SHP77 treated with DMSO at 0.1 percent for 48 hours (cell line): ENCODE measurements around the gene TBC1D7.

Source experiments
- DNase-seq: peaks from one replicate; lab custom pipeline; 2025; lab: John Stamatoyannopoulos, UW

The TBC1D7 gene

GRCh38 chr6:13328076-13328874 is at the start of gene TBC1D7:
Gene TBC1D7, minus strand, starts transcription at chr6:13328537. Its CDS starts 1,639 bp downstream, at chr6:13326898.
- DNase-seq, result peak; percentile 88

- DNase-seq, result no peak
These were observed 48.9 kb upstream of the TBC1D7 start for GRCh38 chr6:13377054-13377758.

DNA sequence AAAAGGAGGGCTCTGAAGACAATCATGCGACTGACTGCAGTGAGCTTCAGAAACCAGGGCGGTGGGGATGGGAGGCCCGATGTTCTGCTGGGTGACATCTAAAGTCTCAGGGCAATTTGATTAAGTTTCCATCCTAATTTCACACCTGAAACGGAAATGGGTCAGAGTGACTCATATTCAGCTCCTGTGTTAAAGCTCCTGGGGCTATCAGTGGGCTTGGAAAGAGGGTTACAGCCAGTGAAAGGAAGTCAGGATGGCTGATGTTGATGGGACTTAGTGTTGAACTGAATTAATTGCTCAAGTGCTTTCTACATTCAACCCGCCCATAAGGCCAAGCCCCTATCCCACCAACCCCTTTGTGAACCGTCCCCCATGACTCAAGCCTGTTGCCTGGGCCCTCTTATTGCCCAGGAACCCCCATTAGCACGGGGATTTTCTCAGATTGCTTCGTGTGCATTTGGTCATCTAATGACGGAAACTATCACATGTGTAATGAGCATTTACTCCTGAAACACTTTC is 47.1 kb upstream of the TBC1D7 start:
- DNase-seq, result no peak

DNA sequence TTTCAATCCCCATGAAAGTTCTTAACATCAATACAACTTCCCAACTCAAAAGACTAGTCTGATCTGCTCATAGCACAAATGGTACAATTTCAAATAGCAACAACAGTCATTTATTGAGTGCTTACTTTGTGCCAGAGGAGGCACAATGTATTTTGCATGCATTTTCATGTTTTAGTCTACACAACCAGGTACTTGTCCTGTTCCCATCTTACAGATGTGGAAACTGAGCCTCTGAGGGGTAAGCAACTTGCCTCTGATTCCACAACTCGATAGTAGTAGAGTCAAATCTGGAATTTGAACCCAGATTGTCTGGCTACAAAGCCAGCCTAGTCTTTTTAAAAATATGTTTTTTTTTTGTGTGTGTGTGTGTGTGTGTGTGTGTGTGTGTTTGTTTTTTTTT is 45.6 kb upstream of the TBC1D7 start:
- DNase-seq, result no peak

- DNase-seq, result no peak
These were observed 45.1 kb upstream of the TBC1D7 start for GRCh38 chr6:13373488-13373886.

DNA sequence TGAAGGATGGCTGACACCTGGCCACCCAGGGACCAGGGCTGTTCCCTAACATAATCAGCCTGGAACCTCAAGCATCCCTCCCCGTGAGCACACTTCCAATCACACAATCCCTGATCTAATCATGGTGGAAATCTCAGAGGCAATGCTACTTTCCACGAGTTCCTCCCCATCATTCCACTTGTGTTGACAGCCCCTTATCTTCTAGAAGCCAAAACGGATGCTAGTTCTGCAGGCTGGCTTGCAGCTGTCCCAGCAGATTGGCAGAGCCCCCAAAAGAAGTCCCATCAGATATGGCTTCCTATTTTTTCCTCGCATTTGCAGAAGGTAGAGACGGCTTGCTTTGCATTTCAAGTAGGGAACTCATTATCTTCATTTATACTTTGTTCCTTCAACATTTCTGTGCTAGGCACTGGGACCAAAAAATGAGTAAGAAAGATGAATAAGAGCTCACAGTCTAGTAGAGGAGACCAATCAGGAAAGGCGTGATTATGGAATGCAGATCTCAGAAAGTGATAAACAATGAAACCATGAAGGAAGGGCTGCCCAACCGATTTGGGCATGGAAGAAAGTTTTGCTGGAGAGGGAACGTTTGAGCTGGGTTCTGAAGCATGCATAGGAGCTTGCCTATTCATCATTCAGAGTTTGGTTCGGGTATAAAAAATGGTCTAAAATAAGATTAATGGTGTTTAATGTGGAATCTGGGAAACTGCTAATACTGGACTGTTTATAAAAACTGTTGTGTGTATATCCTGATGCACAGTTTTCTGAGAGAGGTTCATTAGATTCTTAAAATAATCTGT is 44.6 kb upstream of the TBC1D7 start:
- no peak for DNase-seq

- no peak for DNase-seq
These were observed 43.7 kb upstream of the TBC1D7 start for GRCh38 chr6:13372076-13372475.

- no peak for DNase-seq
These were observed 43.2 kb upstream of the TBC1D7 start for GRCh38 chr6:13371421-13372072.

DNA sequence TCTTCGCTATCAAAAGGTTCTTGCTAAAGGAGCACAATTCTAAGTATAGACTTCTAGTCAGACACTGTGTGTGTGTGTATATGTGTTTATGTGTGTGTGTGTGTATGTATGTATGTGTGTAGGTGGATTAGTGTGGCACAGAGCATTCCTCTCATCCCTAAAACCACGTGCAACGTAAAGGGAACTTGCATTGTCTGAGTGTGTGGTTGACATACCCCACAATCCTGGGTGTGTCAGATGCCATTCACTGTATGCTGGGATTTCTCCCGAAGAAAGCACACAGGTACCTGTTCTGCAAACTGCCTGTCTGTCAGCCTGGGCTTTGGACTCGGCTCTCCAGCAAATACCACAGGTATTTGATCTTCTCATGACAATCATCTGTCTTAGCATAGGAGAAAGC is 42.3 kb upstream of the TBC1D7 start:
- DNase-seq, result no peak

- DNase-seq, result no peak
These were observed 41.3 kb upstream of the TBC1D7 start for GRCh38 chr6:13369591-13369990.

- no peak for DNase-seq
These were observed 40.4 kb upstream of the TBC1D7 start for GRCh38 chr6:13368731-13369115.

DNA sequence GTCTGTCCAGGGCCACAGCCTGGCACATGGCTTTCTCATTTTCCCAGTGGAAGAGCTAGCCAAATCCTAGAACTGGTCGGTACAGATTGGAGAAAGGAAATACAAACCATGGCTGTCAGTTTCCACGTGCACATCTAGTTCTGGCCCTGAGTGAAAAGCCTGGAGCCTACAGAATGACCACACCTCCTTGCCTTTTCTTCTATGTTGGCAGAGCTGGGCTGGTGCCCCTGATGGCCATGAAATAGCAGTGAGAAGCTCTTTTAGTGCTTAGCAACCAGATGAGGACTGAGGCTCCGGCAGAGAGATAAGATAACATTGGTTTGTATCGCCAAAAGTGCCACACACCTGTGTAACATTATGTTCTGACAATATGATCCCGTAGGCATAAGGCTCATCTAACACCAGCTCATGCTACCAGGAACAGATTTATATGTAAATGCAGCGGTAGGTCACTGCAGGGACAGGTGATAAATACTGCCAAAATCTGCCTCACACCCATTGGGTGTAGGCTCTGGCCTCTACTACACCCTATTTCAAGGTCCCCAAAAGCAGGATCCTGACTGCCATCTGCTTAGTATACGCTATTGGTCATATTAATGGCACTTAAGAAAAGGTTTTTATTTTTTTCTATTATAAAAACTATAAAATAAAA is 39.9 kb upstream of the TBC1D7 start:
- DNase-seq, result no peak

- no peak for DNase-seq
These were observed 39.1 kb upstream of the TBC1D7 start for GRCh38 chr6:13367396-13367795.

DNA sequence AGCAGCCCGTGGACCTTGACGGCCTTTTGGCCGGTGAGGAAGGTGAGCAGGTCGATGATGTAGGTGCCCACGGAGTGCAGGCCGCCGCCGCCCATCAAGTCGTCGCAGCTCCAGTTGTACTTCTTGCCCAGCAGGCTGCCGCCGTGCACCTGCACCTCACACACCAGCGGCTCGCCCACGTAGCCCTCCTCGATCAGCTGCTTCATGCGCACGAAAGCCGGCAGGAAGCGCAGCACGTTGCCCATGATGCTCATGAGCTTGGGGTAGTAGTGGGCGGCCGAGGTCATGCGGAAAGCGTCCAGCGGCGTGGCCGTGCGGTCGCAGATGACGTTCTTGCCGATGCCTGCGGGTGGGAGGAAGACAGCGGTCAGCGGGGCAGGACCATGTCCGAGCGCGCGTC is 37.0 kb upstream of the TBC1D7 start:
- DNase-seq, result no peak

- DNase-seq, result no peak
These were observed 36.5 kb upstream of the TBC1D7 start for GRCh38 chr6:13364842-13365241.

- DNase-seq, result no peak
These were observed 34.1 kb upstream of the TBC1D7 start for GRCh38 chr6:13362412-13362811.

- no peak for DNase-seq
These were observed 32.6 kb upstream of the TBC1D7 start for GRCh38 chr6:13360671-13361540.

DNA sequence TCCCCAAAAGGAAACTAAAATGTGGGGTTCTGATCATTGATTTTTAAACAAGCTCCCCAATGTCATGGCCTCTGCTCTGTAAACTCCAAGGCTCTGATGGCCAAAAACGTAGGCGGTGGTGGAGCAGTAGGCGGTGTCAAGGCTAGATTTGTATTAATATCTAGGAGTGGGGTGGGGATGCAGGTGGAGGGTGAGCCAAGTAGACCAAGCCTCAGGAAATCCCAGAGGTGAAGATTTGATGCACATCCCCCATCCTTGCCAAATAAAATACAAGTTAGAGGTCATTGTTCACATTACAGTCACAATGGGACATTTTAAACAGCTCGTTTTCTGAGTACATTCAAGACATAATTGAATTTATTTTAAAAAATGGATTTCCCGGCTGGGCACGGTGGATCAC is 30.9 kb upstream of the TBC1D7 start:
- DNase-seq, result no peak

DNA sequence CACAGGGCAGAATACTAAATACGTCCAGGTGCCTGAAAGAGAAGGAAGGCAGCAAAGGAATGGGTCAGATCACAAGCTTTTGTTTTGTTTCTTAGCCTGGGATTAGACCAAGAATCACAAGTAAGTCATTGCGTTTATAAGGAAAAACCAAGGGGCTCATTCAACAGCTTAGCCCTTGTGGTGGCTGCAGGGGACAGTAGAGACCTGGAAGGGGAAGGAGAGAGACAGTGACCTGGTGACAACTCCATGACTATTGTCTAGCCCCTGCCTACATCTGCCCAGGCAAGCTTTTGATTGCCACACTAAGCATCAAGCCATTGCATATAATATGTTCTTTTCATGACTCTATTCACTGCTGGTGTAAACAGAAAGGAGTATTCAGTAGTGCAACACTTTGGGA is 30.2 kb upstream of the TBC1D7 start:
- no peak for DNase-seq

DNA sequence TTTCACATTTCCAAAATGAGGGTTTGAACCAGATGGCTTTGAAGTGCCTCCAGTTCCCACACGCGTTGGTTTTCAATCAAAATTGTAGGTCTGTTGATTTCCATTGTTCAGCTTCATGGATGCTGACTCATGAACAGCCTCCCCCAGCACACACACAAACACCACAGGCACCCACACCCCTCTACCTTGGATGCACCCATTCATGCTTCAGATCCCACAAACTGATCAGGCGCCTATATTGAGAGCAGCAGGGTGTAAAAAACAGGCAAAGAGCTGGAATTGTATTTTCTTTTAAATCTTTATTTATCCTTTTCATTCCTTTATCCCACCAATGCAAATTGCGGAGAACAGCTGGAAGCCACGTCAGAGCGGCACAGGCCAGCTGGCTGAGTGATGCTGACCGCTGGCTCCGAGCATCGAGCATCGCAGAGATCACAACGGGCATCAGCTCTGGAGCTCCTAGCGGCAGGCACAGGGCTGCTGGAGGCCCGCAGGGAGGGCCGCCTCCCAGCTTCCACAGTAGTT is 29.3 kb upstream of the TBC1D7 start:
- DNase-seq, result no peak
